GM15510 (cell line): ENCODE results near the gene AKAP13.

Experiments used
- POLR2A ChIP-seq: IDR thresholded peaks from 3 replicates; pipeline ENCODE4 v1.6.1; 2011; ENCODE audit warnings: borderline replicate concordance; ENCODE audit not compliant: insufficient read length; ENCODE audit errors: extremely low read depth

The AKAP13 gene

DNA sequence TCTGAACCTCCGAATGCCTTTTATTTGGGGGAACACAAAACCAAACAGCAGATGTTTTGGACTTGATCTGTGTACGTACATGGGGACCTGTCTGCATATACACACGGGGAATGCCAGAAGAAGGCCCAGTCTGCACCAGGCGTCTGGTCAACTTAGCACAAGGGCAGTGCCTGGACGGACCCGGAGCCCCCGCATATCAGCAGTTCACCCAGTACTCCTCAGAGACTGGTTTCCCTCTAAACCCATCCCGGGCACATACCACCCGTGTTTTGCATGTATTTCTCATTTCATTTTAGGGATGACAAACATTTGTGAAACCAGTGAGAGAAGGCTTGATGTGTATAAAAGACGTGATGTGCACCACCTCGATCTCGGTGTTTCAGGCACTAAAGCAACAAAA lies 364.6 kb downstream of the AKAP13 start:
- no peak for TF ChIP-seq POLR2A

GRCh38 chr15:85745525-85746150 lies 365.2 kb downstream of the AKAP13 start:
- TF ChIP-seq POLR2A, result no peak

- no peak for TF ChIP-seq POLR2A
Observed at GRCh38 chr15:85746641-85747040, 366.2 kb downstream of the AKAP13 start.

- no peak for TF ChIP-seq POLR2A
Observed at GRCh38 chr15:85748176-85748575, 367.8 kb downstream of the AKAP13 start.

DNA sequence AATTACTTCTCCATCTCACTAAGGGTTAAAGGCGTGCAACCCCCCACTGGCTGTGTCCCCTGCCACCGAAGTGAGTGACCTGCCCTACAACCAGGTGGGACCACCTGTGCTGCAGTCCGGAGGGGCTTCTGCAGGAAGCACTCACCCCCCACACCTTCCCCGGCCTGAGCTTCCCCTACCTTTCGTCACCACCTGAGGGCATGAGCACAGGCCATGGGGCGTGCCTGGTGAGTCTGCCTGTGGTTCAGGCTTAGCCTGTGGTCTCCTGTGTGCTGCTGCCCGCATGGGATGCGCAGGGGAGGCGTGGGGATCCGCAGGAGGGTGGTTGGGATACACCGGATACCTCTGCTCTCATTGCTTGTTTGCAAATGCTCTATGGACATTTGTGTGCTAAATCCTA lies 368.3 kb downstream of the AKAP13 start:
- no peak for TF ChIP-seq POLR2A

GRCh38 chr15:85749261-85750151 lies 369.1 kb downstream of the AKAP13 start:
- no peak for TF ChIP-seq POLR2A

GRCh38 chr15:85750319-85751290 lies 370.2 kb downstream of the AKAP13 start:
- TF ChIP-seq POLR2A, result no peak

GRCh38 chr15:85751291-85752123 lies 371.1 kb downstream of the AKAP13 start:
- no peak for TF ChIP-seq POLR2A

- no peak for TF ChIP-seq POLR2A
Observed at GRCh38 chr15:85752124-85752475, 371.7 kb downstream of the AKAP13 start.

GRCh38 chr15:85752491-85752961 lies 372.1 kb downstream of the AKAP13 start:
- no peak for TF ChIP-seq POLR2A

GRCh38 chr15:85753261-85753660 lies 372.9 kb downstream of the AKAP13 start:
- no peak for TF ChIP-seq POLR2A

GRCh38 chr15:85753791-85754452 lies 373.5 kb downstream of the AKAP13 start:
- TF ChIP-seq POLR2A, result no peak

DNA sequence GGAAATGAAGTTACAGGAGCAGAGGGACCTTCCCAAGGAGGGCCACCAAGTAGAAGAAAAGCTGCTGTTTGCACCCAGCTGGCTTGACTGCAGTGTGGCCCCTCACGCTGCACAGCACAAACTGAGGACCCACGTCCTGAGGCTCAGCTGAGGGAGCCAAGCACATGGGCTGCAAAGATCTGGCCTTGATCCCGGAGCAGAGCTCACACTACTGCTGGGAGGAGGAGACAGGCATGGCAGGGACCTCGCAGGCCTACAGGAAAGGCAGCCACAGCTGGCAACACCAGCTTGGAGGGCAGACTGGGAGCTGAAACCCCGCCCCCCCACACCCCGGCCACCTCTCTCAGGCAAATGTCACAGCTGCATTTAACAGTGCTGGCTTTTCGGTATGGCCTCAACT lies 374.6 kb downstream of the AKAP13 start:
- TF ChIP-seq POLR2A, result no peak

GRCh38 chr15:85755471-85755870 lies 375.1 kb downstream of the AKAP13 start:
- TF ChIP-seq POLR2A, result no peak

GRCh38 chr15:85755942-85756341 lies 375.5 kb downstream of the AKAP13 start:
- no peak for TF ChIP-seq POLR2A
